Testis (tissue), 2 donors: Measurements from ENCODE around the gene ZNF79.

Source experiments
- CTCF ChIP-seq, 3 experiments: fragments of 450-650 bp in 2 of 3; fragments of 200-600 bp in 1 of 3; sonication (generic) in 1 of 3; IDR thresholded peaks; one replicate each; pipeline ENCODE4 v1.5.1; 2016 to 2019; ENCODE audit warnings: antibody characterized with exemption in 3 of 3, mild to moderate bottlenecking in 2 of 3, moderate library complexity in 1 of 3
- POLR2A ChIP-seq: fragments of 450-650 bp; IDR thresholded peaks from one replicate; pipeline ENCODE4 v1.6.1; 2017; ENCODE audit warnings: antibody characterized with exemption, mild to moderate bottlenecking, moderate library complexity

DNA sequence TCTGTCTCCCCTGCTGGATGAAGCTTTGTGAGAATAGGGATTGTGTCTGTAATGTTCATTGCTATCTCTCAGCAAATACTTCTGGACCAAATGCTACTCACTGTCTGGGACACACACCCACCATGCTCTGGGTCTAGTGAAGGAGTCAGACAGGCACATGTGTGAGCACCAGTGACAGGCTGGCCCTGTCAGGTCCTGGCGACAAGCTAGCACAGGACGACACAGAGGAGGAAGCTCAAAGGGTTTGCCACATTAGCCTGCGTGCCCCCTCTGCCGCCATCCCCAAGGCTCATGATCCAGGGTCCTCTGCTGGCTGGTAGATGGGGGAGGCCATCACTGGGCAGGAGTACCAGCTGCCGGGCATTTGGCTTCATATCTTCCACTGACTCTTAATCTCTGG, 50.4 kb downstream of the ZNF79 start:
- TF ChIP-seq CTCF (IDR thresholded peaks at IDR 0.05) (no peak), POLR2A (no peak)
